Muscle of leg (tissue), 16 donors: ENCODE measurements around the gene NCOA6. TPM values are rescaled to one million over a fixed set of nuclear protein-coding genes. Genes with fewer than 3 reads are reported as not detected.

ENCODE experiments used
- DNase-seq: peaks from one replicate; pipeline ENCODE4 v3.0.0; 2013
- H3K27ac ChIP-seq: one replicate; pipeline ENCODE4 v1.5.1; 2013; ENCODE audit warnings: mild to moderate bottlenecking, low read length, control low read depth
- H3K27me3 ChIP-seq: one replicate; pipeline ENCODE4 v1.6.1; 2013; ENCODE audit warnings: low read length; ENCODE audit not compliant: control insufficient read depth, insufficient read depth
- H3K36me3 ChIP-seq: one replicate; pipeline ENCODE4 v1.6.1; 2013; ENCODE audit warnings: low read length; ENCODE audit not compliant: control insufficient read depth, insufficient read depth
- H3K4me1 ChIP-seq: one replicate; pipeline ENCODE4 v1.6.1; 2013; ENCODE audit warnings: low read length; ENCODE audit not compliant: control insufficient read depth, insufficient read depth
- H3K4me3 ChIP-seq: one replicate; pipeline ENCODE4 v1.5.1; 2013; ENCODE audit warnings: low read length, control low read depth
- H3K9me3 ChIP-seq: replicated peaks from 2 replicates; pipeline ENCODE4 v1.6.1; 2013; ENCODE audit warnings: low read depth, low read length; ENCODE audit not compliant: control insufficient read depth
- WGBS: methylation state at CpG from one replicate; pipeline ENCODE4 v1.1.5; 2013; ENCODE audit warnings: missing lambda C conversion rate; ENCODE audit not compliant: insufficient coverage; 5-methylcytosine and 5-hydroxymethylcytosine counted together
- long read RNA-seq, 11 donors: transcript quantifications; one replicate each; lab custom pipeline, GENCODE V29; 2026
- polyA plus RNA-seq, 8 donors: library from polyadenylated mRNA; unstranded; fragments of 120-200 nt; gene quantifications; one replicate each; pipeline versions ENCODE4 v1.2.1 to v1.2.3, GENCODE V29; 2013; ENCODE audit warnings: inconsistent platforms in 1 of 8, low replicate concordance in 1 of 8; ENCODE audit not compliant: insufficient read length in 8 of 8, insufficient read depth in 1 of 8
- total RNA-seq: library from RNA; stranded (reverse); fragments of 120-200 nt; gene quantifications from one replicate; pipeline ENCODE4 v1.2.4, GENCODE V29; 2013

The NCOA6 gene
- total RNA-seq (11.3 TPM), polyA plus RNA-seq (10 to 100 TPM; 23.1 to 30.0 (median 27.2) TPM)
- long read RNA-seq, donor 1 = 0 reads
- long read RNA-seq, donor 2 = 0 reads
- long read RNA-seq, donor 3, partial matches to known transcripts = 13 of 13 reads
- long read RNA-seq, donor 3, other reads (novel, unspliced or antisense) = 0 of 13 reads
- long read RNA-seq, donor 4, partial matches to known transcripts = 8 of 8 reads
- long read RNA-seq, donor 4, other reads (novel, unspliced or antisense) = 0 of 8 reads
- long read RNA-seq, donor 5, partial matches to known transcripts = 83 of 88 reads
- long read RNA-seq, donor 5, other reads (novel, unspliced or antisense) = 5 of 88 reads
- long read RNA-seq, donor 6, partial matches to known transcripts = 16 of 16 reads
- long read RNA-seq, donor 6, other reads (novel, unspliced or antisense) = 0 of 16 reads
- long read RNA-seq, donor 7, partial matches to known transcripts = 5 of 5 reads
- long read RNA-seq, donor 7, other reads (novel, unspliced or antisense) = 0 of 5 reads
- long read RNA-seq, donor 8, partial matches to known transcripts = 7 of 7 reads
- long read RNA-seq, donor 8, other reads (novel, unspliced or antisense) = 0 of 7 reads
- long read RNA-seq, donor 9, partial matches to known transcripts = 8 of 8 reads
- long read RNA-seq, donor 9, other reads (novel, unspliced or antisense) = 0 of 8 reads
- long read RNA-seq, donor 10, partial matches to known transcripts = 13 of 13 reads
- long read RNA-seq, donor 10, other reads (novel, unspliced or antisense) = 0 of 13 reads
- long read RNA-seq, donor 11 = 0 reads

GRCh38 chr20:34825530-34826362 is at the start of gene NCOA6:
NCOA6 (minus strand) TSS chr20:34825651; CDS start chr20:34782355, 43,296 bp downstream.
- Histone ChIP-seq H3K4me3 (peak within 1 kb of the TSS; percentile 65), H3K27me3 (peaks cover 3% of the 10 kb centered on the region), H3K4me1 (peaks cover 11% of the 10 kb centered on the region), H3K9me3 (no peaks in the 10 kb centered on the region), H3K27ac (peak within 1 kb of the TSS; percentile 83), H3K36me3 (no peaks in the 10 kb centered on the region)
- peak; percentile 90 for DNase-seq
- 2% methylated on average over 35 of the region's 52 CpGs for WGBS

- Histone ChIP-seq H3K4me1 (peaks cover 37% of the 10 kb centered on the region), H3K4me3 (no peak overlapping the region), H3K9me3 (no peaks in the 10 kb centered on the region), H3K27ac (no peak overlapping the region), H3K27me3 (no peaks in the 10 kb centered on the region), H3K36me3 (no peaks in the 10 kb centered on the region)
- DNase-seq = peak; percentile 85
- WGBS = no CpG with 5 or more reads among the region's 2 CpGs
These were observed 48.7 kb upstream of the NCOA6 start for GRCh38 chr20:34874094-34874654.

GRCh38 chr20:34873583-34874093 is 48.2 kb upstream of the NCOA6 start:
- no peaks in the 10 kb centered on the region for H3K9me3 ChIP-seq
- H3K4me1 ChIP-seq = peaks cover 37% of the 10 kb centered on the region
- no CpG with 5 or more reads among the region's 3 CpGs for WGBS
- H3K27me3 ChIP-seq = no peaks in the 10 kb centered on the region
- no peak overlapping the region for H3K4me3 ChIP-seq
- no peaks in the 10 kb centered on the region for H3K36me3 ChIP-seq
- no peak overlapping the region for H3K27ac ChIP-seq
- DNase-seq = no peak

DNA sequence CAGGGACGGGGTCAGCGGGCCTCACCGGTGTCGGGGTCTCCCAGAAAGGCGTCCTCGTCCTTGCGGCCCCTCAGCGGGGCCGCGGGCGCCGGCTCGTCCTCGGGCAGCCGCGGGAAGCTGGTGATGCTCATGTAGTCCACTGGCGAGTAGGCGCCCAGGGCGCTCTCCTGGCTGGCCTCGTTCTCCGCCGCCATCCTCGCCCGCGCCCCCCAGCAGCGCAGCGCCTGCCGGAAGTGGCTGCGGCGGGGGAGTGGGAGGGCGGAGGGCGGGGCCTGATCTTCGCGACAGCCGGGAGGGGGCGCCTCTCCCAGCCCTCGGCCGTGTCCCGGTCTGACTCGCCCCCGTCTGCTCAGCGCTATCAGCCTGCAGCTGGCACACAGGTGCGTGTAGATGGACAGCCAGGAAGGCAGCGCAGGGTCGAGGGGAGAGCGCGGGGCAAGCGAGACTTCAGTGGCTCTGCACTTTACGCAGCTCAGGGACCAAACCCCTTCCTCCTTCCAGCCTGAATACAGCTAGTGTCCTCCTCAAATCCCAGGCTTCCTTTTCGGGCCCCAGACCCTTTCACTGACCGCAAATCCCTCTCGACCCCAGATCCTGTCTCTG is 47.3 kb upstream of the NCOA6 start, which contains the start of gene GGT7:
GGT7 (minus strand) TSS at position 235 of the 603 bp plus-strand sequence; CDS start at position 194, 41 bp downstream.
- Histone ChIP-seq H3K9me3 (no peaks in the 10 kb centered on the region), H3K4me3 (peak within 1 kb of the TSS; percentile 54), H3K27ac (no peak within 1 kb of the TSS), H3K27me3 (no peaks in the 10 kb centered on the region), H3K36me3 (no peaks in the 10 kb centered on the region), H3K4me1 (peaks cover 37% of the 10 kb centered on the region)
- peak; percentile 82 for DNase-seq
- WGBS = under 1% methylated on average over 50 of the region's 52 CpGs

- peak; percentile 21 for DNase-seq
- 36% methylated on average over 5 of the region's 10 CpGs for WGBS
- H3K4me1 ChIP-seq = peaks cover 36% of the 10 kb centered on the region
These were observed 46.6 kb upstream of the NCOA6 start for GRCh38 chr20:34871966-34872621.

DNA sequence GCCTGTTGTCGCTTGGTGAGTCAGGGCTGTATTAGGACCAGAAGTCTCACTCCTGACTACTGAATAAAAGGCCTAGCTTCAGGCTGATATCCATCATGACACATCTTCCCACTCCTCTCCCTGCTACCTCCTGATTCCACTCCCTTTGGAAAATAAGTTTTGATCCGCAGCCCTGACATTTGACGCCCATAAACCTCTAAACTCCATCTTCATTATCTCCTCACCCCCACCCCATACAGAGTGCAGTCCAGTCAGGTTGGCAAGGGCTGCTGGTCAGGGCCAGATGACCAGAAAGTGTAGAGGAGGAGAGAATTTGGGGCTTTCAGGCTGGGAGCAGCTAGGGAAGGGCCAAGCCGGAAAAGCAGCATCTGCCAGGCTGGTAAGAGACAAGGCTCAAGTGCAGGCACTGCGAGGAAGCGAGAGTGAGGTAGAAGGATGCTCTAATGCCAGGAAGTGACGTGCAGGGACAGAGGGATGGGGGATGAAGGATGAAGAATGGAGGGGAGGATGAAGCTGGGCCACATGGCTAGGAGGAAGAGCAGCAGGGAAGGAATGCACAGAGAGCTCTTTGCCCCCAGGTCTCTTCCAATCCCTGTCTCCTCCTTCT is 46.0 kb upstream of the NCOA6 start:
- Histone ChIP-seq H3K27me3 (no peaks in the 10 kb centered on the region), H3K27ac (no peak overlapping the region), H3K36me3 (no peaks in the 10 kb centered on the region), H3K9me3 (no peaks in the 10 kb centered on the region), H3K4me3 (no peak overlapping the region), H3K4me1 (peaks cover 34% of the 10 kb centered on the region)
- DNase-seq = no peak
- 71% methylated on average over 4 of the region's 7 CpGs for WGBS

More at GRCh38 chr20:34871966-34872621, 46.6 kb upstream of the NCOA6 start:
- Histone ChIP-seq H3K36me3 (no peaks in the 10 kb centered on the region), H3K4me3 (peak overlapping the region; percentile 54), H3K9me3 (no peaks in the 10 kb centered on the region), H3K27me3 (no peaks in the 10 kb centered on the region), H3K27ac (no peak overlapping the region)

DNA sequence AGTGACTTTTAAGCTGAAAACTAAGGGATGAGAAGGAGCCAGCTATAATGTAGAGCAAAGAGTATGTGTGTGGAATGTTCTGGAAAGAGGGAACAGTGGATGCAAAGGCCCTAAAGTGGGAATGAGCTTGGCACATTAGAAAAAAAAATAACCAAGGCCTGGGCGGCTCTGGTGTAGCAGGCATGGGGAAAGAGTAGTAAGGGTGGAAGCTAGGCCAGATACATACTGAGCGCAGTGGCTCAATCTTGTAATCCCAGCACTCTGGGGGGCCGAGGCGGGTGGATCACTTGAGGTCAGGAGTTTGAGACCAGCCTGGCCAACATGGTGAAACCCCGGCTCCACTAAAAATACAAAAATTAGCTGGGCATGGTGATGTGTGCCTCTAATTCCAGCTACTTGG is 38.8 kb upstream of the NCOA6 start:
- 94% methylated on average over 4 of the region's 5 CpGs for WGBS
- Histone ChIP-seq H3K9me3 (no peaks in the 10 kb centered on the region), H3K4me3 (no peak overlapping the region), H3K27ac (no peak overlapping the region), H3K27me3 (no peaks in the 10 kb centered on the region), H3K36me3 (peaks cover 14% of the 10 kb centered on the region), H3K4me1 (peaks cover 11% of the 10 kb centered on the region)
- no peak for DNase-seq

- Histone ChIP-seq H3K36me3 (peaks cover 14% of the 10 kb centered on the region), H3K27me3 (no peaks in the 10 kb centered on the region), H3K4me3 (no peak overlapping the region), H3K4me1 (peaks cover 11% of the 10 kb centered on the region), H3K9me3 (no peaks in the 10 kb centered on the region), H3K27ac (no peak overlapping the region)
- 39% methylated on average over 26 of the region's 32 CpGs for WGBS
- no peak for DNase-seq
These were observed 38.0 kb upstream of the NCOA6 start for GRCh38 chr20:34863421-34863965.
